Erythroblast (primary cell): ENCODE measurements around the gene NAP1L5.

ENCODE experiments used
- GATA1 ChIP-seq: IDR thresholded peaks from 2 replicates; pipeline ENCODE4 v1.6.1; 2011; ENCODE audit warnings: low read depth, mild to moderate bottlenecking, control low read depth, low read length, moderate library complexity
- POLR2A ChIP-seq: IDR thresholded peaks from 2 replicates; pipeline ENCODE4 v1.6.1; 2011; ENCODE audit warnings: mild to moderate bottlenecking, low read length

GRCh38 chr4:88744609-88745008 is 47.0 kb upstream of the NAP1L5 start:
- TF ChIP-seq POLR2A (no peak), GATA1 (no peak)
